SK-N-SH (cell line): ENCODE data around the gene TMEM255B. TPM values are rescaled to one million over a fixed set of nuclear protein-coding genes. Genes with fewer than 3 reads are reported as not detected.

ENCODE experiments used
- CTCF ChIA-PET: fragments of 300-600, 350-600 bp; formaldehyde crosslinking; extraction: SDS; loops from one replicate; lab custom pipeline; 2021; lab: Yijun Ruan, JAX
- POLR2A ChIA-PET: fragments of 350-600 bp; sonication (Branson Sonifier 250); formaldehyde crosslinking; extraction: SDS; loops from one replicate; lab custom pipeline; 2020; ENCODE audit warnings: antibody characterized with exemption, inconsistent platforms; lab: Yijun Ruan, JAX
- DNase-seq: peaks from one replicate; pipeline ENCODE4 v3.0.0; 2012
- H2AFZ ChIP-seq: fragments of 200-600 bp; sonication (generic); 2 replicates; pipeline ENCODE4 v1.8.1; 2016; ENCODE audit warnings: antibody characterized with exemption, mild to moderate bottlenecking, low read depth
- H3F3A ChIP-seq: fragments of 200-600 bp; sonication (generic); replicated peaks from 2 replicates; pipeline ENCODE3; 2016; ENCODE audit warnings: antibody characterized with exemption, mild to moderate bottlenecking; ENCODE audit not compliant: insufficient read depth
- H3K27ac ChIP-seq, 2 experiments: fragments of 200-500 bp in 1 of 2; fragments of 200-600 bp in 1 of 2; sonication (Bioruptor generic) in 1 of 2; sonication (generic), shearing (Covaris generic) in 1 of 2; 2 replicates each; pipeline versions ENCODE4 v1.5.1 to v1.6.1; 2014 to 2016; ENCODE audit warnings: low read depth in 2 of 2, inconsistent platforms in 1 of 2, low read length in 1 of 2, mild to moderate bottlenecking in 1 of 2, mixed read lengths in 1 of 2
- H3K27me3 ChIP-seq: fragments of 200-600 bp; sonication (generic), shearing (Covaris generic); 2 replicates; pipeline ENCODE4 v1.6.1; 2016; ENCODE audit warnings: mixed run types; ENCODE audit not compliant: insufficient read depth
- H3K36me3 ChIP-seq, 2 experiments: fragments of 200-500 bp in 1 of 2; fragments of 200-600 bp in 1 of 2; sonication (Bioruptor generic) in 1 of 2; sonication (generic) in 1 of 2; replicated peaks in 1 of 2; 2 replicates each; pipeline versions ENCODE3 to v1.5.1; 2014 to 2016; ENCODE audit warnings: low read length in 1 of 2, mild to moderate bottlenecking in 1 of 2; ENCODE audit not compliant: insufficient read depth in 2 of 2, control insufficient read depth in 1 of 2
- H3K4me1 ChIP-seq, 2 experiments: fragments of 200-500 bp in 1 of 2; fragments of 200-600 bp in 1 of 2; sonication (Bioruptor generic) in 1 of 2; sonication (generic), shearing (Covaris generic) in 1 of 2; 2 replicates each; pipeline versions ENCODE4 v1.5.1 to v1.6.1; 2014 to 2016; ENCODE audit warnings: low read depth in 1 of 2, low read length in 1 of 2, mixed run types in 1 of 2; ENCODE audit not compliant: insufficient read depth in 2 of 2, control insufficient read depth in 1 of 2
- H3K4me2 ChIP-seq: fragments of 200-600 bp; sonication (generic), shearing (Covaris generic); 2 replicates; pipeline ENCODE4 v1.6.1; 2017; ENCODE audit warnings: mixed run types
- H3K4me3 ChIP-seq, 2 experiments: fragments of 200-500 bp in 1 of 2; fragments of 200-600 bp in 1 of 2; sonication (Bioruptor generic) in 1 of 2; sonication (generic), shearing (Covaris generic) in 1 of 2; 2 replicates each; pipeline versions ENCODE4 v1.5.1 to v1.8.1; 2014 to 2016; ENCODE audit warnings: low read depth in 2 of 2, inconsistent platforms in 1 of 2, low read length in 1 of 2, mild to moderate bottlenecking in 1 of 2, mixed read lengths in 1 of 2, moderate library complexity in 1 of 2
- H3K79me2 ChIP-seq: fragments of 200-600 bp; sonication (generic); 2 replicates; pipeline ENCODE4 v1.8.1; 2017; ENCODE audit warnings: mild to moderate bottlenecking; ENCODE audit not compliant: insufficient read depth
- H3K9ac ChIP-seq: fragments of 200-600 bp; sonication (generic); 2 replicates; pipeline ENCODE4 v1.6.1; 2017; ENCODE audit warnings: mixed run types
- H3K9me2 ChIP-seq: fragments of 200-600 bp; sonication (generic); 2 replicates; pipeline ENCODE4 v1.6.1; 2017; ENCODE audit warnings: mixed run types
- H3K9me3 ChIP-seq: fragments of 200-600 bp; sonication (generic); 2 replicates; pipeline ENCODE4 v1.6.1; 2017; ENCODE audit warnings: mixed run types, mild to moderate bottlenecking, moderate library complexity
- H4K20me1 ChIP-seq: fragments of 200-600 bp; sonication (generic); 2 replicates; pipeline ENCODE4 v1.6.1; 2017; ENCODE audit warnings: mild to moderate bottlenecking, mixed run types; ENCODE audit not compliant: insufficient read depth
- GABPA ChIP-seq: IDR thresholded peaks from 2 replicates; pipeline ENCODE4 v1.4.0; 2012; ENCODE audit warnings: low read depth, mild to moderate bottlenecking
- RCOR1 ChIP-seq: fragments of 150-350 bp; IDR thresholded peaks from 2 replicates; pipeline ENCODE4 v1.6.1; 2017; ENCODE audit warnings: antibody characterized with exemption, low read length
- RFX5 ChIP-seq: IDR thresholded peaks from 2 replicates; pipeline ENCODE4 v1.6.1; 2012; ENCODE audit warnings: mild to moderate bottlenecking, improper control_type of control experiment, low read length
- WGBS: methylation state at CpG from one replicate; pipeline ENCODE4 v1.1.6; 2017; ENCODE audit warnings: low lambda C conversion rate; 5-methylcytosine and 5-hydroxymethylcytosine counted together
- polyA plus RNA-seq, 3 experiments: library from polyadenylated mRNA; depleted of rRNA; stranded (reverse); fragments of >200 nt; gene quantifications; 2 replicates each; pipeline ENCODE4 v1.2.3, GENCODE V29; 2012
- TF ChIP-seq, protein P1 (sequence below): IDR thresholded peaks from 2 replicates; pipeline ENCODE4 v1.6.1; 2012; ENCODE audit warnings: mild to moderate bottlenecking, low read depth, low read length, moderate library complexity
- TF ChIP-seq, protein P2 (sequence below): IDR thresholded peaks from 2 replicates; pipeline ENCODE4; 2012
- TF ChIP-seq, protein P3 (sequence below): IDR thresholded peaks from 2 replicates; pipeline ENCODE4 v1.4.0; 2012; ENCODE audit warnings: low read depth, borderline replicate concordance

Gene TMEM255B
- polyA plus RNA-seq, 1 of the 3 experiments (the other 2 are of a cell fraction) = 14.8 TPM

DNA sequence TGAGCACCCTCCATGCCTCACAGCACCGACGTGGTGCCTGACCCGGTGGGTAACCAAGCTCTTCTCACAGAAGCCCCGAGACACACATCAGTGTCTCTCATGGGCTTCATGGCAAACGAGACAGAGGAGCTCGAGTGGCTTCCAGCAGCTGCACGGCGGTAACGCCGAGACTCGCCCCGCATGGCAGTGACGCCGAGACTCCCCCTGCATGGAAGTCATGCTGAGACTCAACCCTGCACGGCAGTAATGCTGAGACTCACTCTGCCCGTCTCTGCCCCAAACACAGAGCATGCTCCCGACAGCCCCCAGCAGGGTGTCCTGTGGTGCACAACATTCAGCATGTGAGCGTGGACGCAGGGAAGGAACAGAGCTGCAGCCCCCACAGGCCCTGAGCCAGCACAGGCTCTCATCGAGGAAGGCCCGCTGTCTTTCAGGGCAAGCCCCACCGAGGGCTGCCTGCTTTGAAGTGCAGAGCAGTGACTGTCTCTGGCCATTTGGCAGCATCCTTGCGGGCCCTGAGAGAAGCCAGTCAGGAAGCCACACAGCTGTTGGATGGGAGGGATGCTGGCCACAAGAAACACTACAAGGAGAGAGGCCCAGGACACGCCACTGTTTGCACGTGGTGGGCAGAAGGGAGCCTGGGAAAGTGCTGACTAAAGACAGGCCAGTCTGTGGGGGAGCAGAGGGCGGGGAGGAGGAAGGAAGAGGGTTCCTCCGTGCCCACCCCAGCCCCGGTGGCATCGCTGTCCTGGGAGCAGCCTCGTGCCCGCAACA is 95.4 kb downstream of the TMEM255B start (continued):
- no peak for TF ChIP-seq RFX5
- TF ChIP-seq, all 33 proteins: peak for 0

DNA sequence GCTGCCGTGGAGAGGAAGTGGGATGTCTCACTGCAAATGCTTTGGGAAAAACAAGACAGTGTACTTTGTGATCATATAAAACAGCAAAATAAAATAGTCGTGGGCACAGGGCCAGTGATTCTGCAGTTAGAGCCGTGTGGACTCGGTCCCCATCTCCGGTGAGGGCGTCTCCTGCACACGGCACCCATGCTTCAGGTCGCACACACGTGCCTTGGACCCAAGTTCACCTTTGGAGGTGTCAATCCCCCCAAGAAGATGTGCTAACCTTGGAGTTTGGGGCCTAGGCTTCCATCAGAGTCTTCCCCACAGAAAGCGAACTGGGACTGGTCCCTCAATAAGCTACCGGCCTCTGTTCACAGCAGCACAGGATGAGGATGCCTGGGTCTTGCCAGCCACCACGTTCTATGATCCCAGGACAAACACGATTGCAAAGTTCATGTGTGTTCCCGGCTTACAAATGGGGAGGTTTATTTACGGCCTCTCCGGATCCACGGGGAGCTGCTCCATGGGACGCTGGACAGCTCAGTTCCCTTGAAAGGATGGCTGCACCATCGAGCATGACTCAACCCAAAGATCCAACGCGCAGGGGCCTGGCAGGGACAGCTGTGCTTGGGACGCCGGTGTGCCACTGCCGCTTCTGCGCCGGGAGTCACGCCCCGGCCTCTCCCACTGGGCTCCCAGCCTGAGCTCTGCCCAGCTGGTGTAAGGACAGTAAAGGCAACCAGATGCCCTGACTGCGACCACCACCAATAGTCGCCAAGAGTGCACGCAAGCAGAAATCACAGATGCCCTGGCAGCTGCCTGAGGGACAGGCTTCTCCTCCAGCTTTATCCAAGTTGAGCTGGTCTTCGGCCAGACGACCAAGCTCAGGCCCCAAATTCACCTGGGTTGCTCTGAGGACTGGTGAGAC is 96.2 kb downstream of the TMEM255B start:
- peaks cover 100% of the 10 kb centered on the region for H3K79me2 ChIP-seq
- peaks cover 46% of the 10 kb centered on the region for H3F3A ChIP-seq
- no peak overlapping the region for H2AFZ ChIP-seq
- peaks cover 7 to 20% of the 10 kb centered on the region in 2 experiments; a peak in 1 of 4 replicates for H3K4me1 ChIP-seq
- no peaks in the 10 kb centered on the region for H3K27me3 ChIP-seq
- no peak overlapping the region for H3K4me3 ChIP-seq
- peaks cover 0 to 16% of the 10 kb centered on the region in 2 experiments for H3K36me3 ChIP-seq
- H3K9me2 ChIP-seq = no peaks in the 10 kb centered on the region
- H3K4me2 ChIP-seq = no peak overlapping the region
- no peak overlapping the region; a peak in 1 of 4 replicates for H3K27ac ChIP-seq
- ChIA-PET CTCF (no interaction called here), POLR2A (no interaction called here)
- no peak overlapping the region for H3K9ac ChIP-seq
- H3K9me3 ChIP-seq = no peaks in the 10 kb centered on the region
- TF ChIP-seq GABPA = no peak
- TF ChIP-seq, protein P1, sequence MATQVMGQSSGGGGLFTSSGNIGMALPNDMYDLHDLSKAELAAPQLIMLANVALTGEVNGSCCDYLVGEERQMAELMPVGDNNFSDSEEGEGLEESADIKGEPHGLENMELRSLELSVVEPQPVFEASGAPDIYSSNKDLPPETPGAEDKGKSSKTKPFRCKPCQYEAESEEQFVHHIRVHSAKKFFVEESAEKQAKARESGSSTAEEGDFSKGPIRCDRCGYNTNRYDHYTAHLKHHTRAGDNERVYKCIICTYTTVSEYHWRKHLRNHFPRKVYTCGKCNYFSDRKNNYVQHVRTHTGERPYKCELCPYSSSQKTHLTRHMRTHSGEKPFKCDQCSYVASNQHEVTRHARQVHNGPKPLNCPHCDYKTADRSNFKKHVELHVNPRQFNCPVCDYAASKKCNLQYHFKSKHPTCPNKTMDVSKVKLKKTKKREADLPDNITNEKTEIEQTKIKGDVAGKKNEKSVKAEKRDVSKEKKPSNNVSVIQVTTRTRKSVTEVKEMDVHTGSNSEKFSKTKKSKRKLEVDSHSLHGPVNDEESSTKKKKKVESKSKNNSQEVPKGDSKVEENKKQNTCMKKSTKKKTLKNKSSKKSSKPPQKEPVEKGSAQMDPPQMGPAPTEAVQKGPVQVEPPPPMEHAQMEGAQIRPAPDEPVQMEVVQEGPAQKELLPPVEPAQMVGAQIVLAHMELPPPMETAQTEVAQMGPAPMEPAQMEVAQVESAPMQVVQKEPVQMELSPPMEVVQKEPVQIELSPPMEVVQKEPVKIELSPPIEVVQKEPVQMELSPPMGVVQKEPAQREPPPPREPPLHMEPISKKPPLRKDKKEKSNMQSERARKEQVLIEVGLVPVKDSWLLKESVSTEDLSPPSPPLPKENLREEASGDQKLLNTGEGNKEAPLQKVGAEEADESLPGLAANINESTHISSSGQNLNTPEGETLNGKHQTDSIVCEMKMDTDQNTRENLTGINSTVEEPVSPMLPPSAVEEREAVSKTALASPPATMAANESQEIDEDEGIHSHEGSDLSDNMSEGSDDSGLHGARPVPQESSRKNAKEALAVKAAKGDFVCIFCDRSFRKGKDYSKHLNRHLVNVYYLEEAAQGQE = peak; percentile 47; the same call in 1 of the 2 replicates
- TF ChIP-seq, protein P2, sequence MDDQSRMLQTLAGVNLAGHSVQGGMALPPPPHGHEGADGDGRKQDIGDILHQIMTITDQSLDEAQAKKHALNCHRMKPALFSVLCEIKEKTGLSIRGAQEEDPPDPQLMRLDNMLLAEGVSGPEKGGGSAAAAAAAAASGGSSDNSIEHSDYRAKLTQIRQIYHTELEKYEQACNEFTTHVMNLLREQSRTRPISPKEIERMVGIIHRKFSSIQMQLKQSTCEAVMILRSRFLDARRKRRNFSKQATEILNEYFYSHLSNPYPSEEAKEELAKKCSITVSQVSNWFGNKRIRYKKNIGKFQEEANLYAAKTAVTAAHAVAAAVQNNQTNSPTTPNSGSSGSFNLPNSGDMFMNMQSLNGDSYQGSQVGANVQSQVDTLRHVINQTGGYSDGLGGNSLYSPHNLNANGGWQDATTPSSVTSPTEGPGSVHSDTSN = no peak
- no peak for TF ChIP-seq RCOR1
- TF ChIP-seq, protein P3, sequence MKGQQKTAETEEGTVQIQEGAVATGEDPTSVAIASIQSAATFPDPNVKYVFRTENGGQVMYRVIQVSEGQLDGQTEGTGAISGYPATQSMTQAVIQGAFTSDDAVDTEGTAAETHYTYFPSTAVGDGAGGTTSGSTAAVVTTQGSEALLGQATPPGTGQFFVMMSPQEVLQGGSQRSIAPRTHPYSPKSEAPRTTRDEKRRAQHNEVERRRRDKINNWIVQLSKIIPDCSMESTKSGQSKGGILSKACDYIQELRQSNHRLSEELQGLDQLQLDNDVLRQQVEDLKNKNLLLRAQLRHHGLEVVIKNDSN = no peak
- WGBS = 95% methylated on average over 11 of the region's 33 CpGs
- H4K20me1 ChIP-seq = peaks cover 87% of the 10 kb centered on the region
- no peak for DNase-seq
